GM19463 (cell line): Measurements from ENCODE around the gene ZDHHC21.

Experiments
- ATAC-seq: cut with Tn5 transposase; IDR thresholded peaks from one replicate; pipeline ENCODE4 v1.9.1; 2021; ENCODE audit warnings: mild to moderate bottlenecking, moderate library complexity; ENCODE audit not compliant: unreplicated experiment

The ZDHHC21 gene

DNA sequence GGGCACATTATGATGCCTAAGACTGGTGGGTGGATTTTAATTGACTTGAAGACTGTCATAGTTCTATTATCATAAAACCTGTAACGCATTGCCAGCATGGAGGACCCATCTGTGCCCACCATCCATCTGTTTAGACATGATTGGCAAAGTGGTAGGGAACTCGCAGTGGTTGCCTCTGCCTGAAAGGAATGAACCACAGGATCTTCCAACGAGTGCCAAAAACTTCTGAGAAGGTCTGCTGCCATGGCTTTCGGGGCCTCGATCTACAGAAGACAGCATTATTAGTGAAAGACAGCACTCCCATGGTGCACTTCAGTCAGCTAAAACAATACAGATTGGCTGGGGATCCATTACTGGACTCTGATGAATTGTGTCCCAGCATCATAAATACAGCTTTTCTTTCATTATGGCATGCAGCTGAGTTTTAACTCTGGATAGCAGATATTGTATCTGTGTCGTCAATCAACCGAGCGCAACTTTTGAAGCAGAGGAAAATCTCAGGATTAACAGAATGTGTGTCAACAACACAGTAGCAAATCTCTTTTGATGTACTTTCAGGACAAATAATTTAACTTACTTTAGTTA lies 74.3 kb downstream of the ZDHHC21 start:
- ATAC-seq = no peak

DNA sequence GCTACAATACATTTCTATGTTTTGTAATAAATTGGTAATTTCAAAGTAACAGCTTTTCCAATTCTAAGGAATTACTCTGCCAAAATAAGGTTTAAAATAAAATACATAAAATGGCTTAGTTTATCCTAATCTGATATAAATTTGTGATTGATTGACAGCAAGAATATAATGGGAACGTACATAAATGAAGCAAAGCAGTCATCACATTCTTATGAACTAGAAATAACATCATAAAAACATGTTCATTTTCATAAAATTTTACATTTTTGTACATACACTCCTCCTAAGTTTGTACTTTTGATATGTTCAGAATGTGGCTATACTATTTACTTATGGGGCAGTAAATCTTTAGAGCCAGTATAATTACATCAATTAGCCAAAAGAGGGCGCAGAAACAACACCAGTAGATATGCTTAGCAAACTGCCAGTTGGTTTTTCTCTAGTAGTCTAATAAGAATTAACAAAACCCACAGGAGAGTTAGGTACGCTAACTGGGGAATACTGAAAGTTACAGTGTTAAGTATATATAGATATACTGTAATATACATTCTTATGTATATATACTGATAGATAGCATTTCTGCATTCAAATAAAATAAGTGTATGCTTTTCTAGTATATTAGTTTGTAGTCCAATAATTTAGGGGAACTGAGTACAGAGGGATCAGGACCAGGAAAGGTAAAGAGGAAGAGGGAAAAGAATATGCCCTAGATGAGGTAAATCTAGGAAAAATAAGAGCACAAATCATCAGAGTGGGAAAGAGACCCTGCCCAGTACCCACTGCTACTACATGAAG lies 76.8 kb downstream of the ZDHHC21 start:
- ATAC-seq = peak; percentile 87

DNA sequence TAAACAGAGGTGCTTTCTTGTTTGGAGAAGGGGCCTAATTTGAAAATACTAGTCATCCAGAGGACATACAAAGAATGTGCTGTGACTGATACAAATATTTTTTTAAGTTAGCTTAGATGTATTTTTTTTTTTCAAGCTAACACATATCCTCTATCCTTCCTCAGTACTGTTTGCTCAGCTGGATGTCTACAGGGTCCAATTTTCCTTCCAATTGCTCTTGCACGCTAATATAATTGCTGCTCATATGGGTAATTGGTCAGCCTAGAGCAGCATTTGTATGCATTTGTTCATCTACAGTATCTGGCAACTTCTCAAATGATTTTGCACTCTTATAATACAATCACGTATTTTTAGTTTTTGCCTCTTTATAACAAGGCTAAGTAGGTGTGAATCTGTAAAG lies 84.7 kb downstream of the ZDHHC21 start:
- ATAC-seq = no peak

DNA sequence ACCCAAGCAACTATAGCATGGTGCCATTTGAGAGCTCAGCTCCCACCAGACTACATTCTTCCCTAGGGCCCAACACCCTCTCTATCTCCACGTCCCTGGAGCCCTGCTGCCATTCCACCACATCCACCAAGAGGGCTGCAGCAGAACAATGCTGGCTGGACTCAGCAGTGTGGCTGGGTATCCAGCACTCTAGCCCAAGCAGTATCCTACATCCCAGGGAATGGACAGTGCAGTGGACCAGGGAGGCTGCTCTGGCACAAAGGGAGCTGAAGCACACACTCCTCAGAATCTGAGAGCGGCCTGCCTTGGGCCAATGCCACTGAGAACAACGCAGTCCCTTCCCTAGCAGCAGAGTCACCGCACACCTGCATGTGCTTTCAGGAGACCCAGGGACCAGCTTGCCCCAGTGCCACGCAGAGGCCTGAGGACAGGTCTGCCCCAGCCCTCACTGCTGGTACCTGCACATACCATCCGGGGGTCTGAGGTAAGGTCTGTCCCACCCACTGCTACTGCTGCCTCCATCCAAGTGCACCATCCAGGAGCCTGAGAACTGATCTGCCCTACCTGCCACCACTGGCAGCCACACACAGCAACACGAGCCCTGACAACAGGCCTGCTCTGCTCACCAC lies 95.9 kb downstream of the ZDHHC21 start:
- ATAC-seq = no peak

DNA sequence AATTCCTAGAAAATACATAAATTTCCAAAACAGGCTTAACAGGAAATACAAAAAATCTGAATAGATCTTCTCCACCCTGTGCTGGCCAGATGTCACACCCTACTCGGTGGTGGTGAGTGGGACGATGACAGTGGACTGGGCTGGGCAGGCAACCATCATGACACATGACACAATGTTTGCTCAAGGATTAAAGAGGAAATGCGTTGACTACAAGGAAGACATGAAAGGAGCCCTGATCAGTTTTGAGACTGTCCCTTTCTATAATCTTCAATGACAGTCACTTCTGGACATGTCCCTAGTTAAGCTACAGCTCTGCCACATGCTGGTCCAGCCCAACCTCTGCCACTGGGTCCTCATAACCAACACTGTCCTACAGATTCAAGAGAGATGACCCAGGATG lies 99.8 kb downstream of the ZDHHC21 start:
- no peak for ATAC-seq

DNA sequence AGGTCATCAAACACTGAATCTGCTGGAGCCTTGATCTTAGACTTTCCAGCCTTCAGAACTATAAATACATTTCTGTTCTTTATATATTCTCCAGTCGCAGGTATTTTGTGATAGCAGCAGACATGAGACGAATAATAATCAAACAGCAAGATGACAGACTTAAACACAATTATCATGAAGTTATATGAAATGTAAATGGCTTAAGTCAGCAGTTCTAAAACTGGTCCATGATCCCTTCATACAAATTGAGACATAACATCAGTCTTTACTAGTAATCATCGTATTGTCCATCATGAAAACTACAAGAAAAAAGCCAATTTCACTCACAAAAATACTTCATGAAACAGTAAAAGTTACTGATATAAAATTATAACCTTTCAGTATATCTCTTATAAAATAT lies 101.8 kb downstream of the ZDHHC21 start:
- ATAC-seq = no peak

DNA sequence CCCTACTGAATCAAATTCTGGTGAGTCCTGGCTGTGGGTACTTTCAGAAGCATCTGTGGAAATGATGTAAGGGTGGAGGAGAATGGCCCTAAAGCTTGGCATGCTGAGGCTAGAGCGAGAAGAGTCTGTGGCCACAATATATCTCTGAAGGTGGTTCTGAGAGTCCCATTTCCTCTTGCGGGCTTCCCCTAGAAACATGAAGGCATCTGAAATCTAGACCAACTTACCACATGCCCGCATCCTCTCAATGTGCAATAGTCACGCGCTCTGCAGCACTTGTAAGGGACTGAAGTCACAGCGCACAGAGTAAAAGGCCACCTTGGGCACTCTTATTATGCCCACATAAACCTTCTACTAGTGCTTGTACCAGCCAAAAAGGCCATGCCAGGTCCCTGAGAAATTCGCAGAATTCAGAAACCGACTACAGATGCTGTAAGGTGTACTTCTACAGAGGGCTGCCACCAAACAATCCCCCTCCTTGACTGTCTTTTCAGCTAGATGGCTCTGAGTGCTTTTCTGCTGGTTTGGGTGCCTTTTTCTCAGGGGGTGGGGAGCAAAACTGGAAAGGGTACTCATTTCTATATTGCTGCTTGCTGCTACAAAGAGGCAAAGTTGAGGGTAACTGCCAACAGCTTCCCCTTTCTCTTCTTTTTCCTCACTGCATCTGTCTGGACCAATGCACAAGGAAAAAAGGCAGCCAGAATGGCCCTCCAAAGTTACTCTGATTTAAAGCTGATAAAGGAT lies 107.3 kb downstream of the ZDHHC21 start:
- peak; percentile 98 for ATAC-seq

DNA sequence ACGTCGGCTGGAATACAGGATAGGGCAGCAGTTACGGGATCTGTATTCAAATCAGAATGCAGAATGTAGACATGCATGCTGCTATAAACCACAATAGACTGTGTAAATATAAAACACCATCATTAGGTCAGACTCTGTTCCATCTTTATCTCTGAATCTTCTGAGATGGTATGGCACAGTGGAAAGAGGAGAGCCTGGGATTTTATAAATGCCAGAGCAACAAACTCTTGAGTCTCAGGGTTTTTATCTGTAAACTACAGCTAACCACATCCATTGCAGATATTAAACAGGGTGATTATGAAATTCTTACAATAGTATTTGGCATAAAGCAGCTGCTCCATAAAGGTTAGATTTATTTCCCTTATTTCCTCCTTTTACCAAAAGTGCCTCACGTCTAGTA lies 108.7 kb downstream of the ZDHHC21 start:
- ATAC-seq = no peak

DNA sequence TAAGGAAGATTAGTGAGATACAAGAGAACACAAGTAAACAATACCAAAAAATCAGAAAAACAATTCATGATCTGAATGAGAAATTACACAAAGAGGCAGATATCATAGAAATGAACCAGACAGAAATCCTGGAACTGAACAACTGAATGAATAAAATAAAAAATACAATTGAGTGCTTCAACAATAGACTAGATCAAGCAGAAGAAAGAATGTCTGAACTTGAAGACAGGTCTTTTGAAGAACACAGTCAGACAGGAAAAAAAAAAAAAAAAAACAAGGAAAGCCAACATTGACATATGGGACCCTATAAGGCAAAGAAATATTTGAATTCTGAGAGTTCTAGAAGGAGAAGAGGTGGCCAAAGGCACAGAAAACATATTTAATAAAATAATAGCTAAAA lies 115.2 kb downstream of the ZDHHC21 start:
- no peak for ATAC-seq

DNA sequence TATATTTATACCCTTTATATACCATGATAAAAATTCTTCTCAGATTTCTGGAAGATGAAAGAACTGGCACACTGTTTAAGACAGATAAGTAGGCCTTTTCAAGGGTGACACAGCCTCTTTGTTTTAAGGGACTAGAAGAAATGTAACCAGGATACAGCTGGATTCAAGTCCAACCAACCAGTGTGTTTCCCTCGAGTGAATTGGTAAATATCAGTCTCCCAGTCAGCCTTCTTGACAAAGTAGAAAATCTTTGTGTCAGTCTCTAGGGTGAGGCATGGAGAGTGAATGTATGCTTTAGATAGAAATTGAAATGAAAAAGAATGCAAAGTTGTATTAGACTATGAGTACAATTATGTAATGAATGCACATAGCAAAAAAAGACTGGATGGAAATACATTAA lies 119.1 kb downstream of the ZDHHC21 start:
- no peak for ATAC-seq

DNA sequence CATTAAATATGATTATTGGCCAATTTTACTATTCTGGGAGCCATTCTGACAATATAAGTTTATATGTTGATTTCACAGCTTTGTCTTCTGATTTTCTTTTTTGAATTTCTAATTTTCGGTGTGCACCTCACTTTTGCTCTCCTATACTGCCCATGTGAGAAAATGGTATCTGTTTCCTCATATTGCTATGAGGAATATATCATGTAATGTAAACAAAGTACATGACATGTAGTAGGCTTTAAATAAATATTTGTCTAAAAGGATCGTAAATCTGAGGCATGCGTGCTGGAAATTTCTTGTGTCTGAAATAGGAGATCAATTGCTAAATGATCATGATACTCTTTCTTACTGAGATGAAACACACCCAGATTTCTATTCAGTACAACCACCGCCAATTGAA lies 119.9 kb downstream of the ZDHHC21 start:
- no peak for ATAC-seq

DNA sequence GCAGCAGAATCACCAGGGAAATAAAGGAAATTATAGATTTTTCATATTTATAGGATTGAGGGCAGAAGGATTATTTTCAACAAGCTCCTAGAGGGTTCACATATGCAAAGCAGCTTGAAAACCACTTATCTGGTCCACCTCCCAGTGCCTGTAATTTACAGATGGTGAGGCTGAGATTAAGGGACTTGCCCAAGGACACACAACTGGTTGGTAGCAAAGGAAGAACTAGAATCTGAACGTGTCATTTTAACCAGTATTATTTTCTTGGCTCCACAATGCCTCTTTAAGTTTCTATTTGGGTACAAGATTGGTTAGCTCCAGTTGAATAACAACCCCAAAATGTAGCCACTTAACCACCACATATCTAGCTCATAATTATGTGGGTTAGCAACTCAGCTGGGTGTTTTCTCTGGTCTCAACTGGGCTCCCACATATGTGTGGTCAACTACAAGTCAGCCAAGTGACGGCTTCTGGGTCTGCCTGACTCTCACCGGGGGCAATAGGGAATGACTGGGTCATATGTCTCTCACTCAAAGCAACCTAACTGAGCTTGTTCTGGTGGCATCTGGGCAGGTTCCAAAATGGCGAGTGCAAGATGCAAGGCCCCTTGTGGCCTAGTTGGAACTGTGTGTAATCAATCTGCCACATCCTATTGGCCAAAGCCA lies 127.7 kb downstream of the ZDHHC21 start:
- peak; percentile 44 for ATAC-seq

DNA sequence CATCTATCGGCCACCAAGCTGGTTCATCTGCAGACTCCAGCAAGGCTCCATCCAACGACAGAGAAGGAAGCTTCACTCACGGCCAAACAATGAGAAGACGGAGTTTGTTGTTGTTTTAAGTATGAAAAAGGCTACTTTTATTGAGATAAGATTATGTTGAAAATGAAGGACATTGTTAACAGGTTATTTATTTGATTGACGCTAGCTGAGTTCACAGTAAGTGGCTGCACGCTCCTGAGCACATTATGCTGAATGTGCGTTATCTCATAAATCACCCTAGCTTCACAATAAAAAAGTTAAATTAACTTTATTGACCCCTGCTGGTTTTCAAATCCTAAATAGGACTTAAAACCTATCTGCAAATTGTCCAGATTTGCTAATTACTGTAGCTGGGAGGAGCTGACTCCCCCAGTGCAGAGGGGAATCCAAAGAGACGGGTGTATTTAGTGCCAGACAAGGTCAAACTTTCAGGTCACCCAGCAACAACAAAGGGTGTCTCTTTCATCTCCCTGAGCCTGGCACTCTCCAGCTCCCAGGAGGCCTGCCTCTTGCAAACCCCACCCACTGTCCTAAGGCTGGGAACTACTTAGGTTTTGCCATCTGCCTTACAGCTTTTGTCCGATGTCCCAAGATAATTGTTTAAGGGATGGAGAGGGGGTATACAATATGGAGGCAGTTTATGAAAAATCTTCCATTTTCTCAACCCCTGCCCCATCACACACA lies 129.2 kb downstream of the ZDHHC21 start:
- ATAC-seq = no peak

DNA sequence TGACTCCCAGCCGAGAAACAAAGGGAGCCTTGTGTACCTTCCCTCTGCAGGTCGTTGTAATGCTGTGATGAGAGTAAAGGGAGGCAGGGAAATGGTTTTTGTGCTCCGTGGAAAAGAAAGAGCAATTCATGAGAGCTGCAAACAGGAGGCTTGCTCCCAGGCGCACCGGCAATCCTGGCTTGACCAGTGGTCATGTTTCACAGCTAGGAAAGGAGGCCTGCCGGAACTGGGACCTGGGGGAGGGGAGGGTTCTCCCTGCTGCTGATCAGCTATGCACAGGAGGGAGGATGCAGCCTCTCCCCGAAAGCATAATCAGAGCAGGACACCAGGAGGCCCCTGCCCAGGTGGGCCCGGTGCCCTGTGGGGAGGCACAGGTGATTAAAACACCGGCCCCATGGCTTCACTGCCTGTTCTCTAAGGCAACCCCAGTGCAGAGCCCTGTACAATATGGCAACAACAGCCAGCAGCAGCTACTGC lies 131.3 kb downstream of the ZDHHC21 start:
- ATAC-seq = no peak
